Measurements from ENCODE around the gene ABHD2.

- TF ChIP-seq USF1 (CRISPR knock-in tag; IDR thresholded peaks at IDR 0.05), result no peak
- TF ChIP-seq CTCF (IDR thresholded peaks at IDR 0.05), result no peak
- no peak for TF ChIP-seq TP53 (CRISPR knock-in tag; IDR thresholded peaks at IDR 0.05)
- no peak for TF ChIP-seq ZBTB43 (CRISPR knock-in tag; IDR thresholded peaks at IDR 0.05)
- TF ChIP-seq, protein P1, sequence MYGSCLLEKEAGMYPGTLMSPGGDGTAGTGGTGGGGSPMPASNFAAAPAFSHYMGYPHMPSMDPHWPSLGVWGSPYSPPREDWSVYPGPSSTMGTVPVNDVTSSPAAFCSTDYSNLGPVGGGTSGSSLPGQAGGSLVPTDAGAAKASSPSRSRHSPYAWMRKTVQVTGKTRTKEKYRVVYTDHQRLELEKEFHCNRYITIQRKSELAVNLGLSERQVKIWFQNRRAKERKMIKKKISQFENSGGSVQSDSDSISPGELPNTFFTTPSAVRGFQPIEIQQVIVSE (CRISPR knock-in tag; IDR thresholded peaks at IDR 0.05; ENCODE audit: borderline replicate concordance), result no peak
- no peak for TF ChIP-seq NR3C1 (CRISPR knock-in tag; conservative IDR thresholded peaks at IDR 0.05; ENCODE audit: low read depth)
- no peak for TF ChIP-seq NR2C2 (CRISPR knock-in tag; IDR thresholded peaks at IDR 0.05)
- TF ChIP-seq ZNF232 (CRISPR knock-in tag; IDR thresholded peaks at IDR 0.05), result no peak
Observed at GRCh38 chr15:89161666-89162065, 73.4 kb downstream of the ABHD2 start.
